Measurements from ENCODE around the gene DLG1. TPM values are rescaled to one million over a fixed set of nuclear protein-coding genes. Genes with fewer than 3 reads are reported as not detected.

The DLG1 gene
- total RNA-seq, 1 donor from 2014 or later: 44.6 TPM

DNA sequence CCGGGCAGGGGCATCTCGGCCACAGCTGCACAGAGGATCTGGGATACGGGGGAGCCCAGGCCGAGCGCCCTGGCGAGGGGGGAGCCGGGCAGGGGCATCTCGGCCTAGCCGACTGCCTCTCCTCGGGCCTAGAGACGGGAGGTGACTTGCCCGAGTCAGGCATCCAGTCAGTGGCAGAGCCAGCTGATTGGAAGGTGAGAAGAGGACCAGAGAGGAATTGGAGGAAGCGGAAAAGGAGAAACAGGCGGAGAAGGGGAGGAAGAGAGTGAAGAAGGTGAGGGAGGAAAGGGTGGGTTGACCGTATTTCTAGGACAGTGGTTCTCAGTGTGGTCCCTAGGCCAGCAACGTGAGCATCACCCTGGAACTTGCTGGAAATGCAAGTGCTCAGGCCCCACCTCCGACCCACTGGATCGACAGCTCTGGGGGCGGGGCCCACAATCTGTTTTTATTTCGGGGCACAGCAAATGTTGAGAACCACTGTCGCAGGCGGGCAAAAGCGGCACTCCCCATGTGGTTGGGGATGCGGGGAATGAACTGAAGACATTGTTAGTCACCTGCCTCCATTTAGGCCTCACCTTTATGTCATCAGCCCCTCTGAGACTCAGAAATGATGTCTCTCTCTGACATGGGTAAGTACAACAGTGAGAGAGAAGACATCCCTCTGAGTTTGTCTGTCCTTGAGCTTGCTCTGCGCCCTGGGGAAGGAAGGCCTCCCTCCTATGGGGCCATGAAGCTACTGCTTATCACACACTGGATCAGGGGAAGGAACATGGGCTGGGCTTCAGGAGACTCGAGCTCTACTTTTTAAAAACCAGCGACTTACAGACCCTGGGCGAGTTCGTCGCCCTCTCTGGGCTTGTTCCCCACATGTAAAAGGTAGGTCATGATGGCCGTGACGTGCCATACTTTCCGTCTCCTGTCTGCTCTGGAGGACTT lies 267.8 kb downstream of the DLG1 start:
- intact Hi-C loops (cut with micrococcal nuclease): no loop called here
- DNase-seq (no peak), ATAC-seq (peak; percentile 21)

DNA sequence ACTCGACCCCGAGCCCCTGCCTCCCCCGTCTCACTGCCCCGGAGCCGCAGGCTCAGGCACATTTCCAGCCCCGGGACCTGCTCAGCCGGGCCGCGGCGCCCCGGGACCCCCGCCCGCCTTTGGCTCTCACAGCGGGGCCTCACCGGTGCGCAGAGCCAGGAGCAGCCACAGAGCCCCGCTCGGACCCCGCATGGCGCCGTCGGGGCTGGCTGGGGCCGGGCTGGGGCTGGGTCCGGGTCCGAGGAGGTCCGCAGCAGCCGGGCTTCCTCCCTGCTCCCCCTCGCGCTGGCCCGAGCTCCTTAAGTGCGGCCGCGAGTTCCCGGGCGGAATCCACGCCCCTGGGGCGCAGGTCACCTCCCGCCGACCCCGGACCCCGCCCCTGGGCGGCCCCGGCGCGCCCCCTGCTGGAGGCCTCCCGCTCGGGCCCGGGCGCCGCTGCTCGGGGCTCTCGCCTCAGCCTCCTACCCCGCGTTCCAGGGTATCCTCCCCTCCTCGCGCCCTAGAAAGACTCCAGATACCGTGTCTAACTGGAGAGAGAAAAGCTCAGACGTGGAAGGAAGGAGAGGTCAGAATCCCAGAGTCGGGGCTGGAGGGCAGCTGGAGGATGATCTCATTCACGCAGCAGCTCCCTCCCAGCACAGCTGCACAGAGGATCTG lies 268.8 kb downstream of the DLG1 start, which contains the start of gene MELTF:
MELTF (minus strand) TSS at position 307 of the 657 bp plus-strand sequence; CDS start at position 192, 115 bp downstream.
- intact Hi-C loops (cut with micrococcal nuclease): no loop called here
- peak; percentile 67 for ATAC-seq
- peak; percentile 85 for DNase-seq

DNA sequence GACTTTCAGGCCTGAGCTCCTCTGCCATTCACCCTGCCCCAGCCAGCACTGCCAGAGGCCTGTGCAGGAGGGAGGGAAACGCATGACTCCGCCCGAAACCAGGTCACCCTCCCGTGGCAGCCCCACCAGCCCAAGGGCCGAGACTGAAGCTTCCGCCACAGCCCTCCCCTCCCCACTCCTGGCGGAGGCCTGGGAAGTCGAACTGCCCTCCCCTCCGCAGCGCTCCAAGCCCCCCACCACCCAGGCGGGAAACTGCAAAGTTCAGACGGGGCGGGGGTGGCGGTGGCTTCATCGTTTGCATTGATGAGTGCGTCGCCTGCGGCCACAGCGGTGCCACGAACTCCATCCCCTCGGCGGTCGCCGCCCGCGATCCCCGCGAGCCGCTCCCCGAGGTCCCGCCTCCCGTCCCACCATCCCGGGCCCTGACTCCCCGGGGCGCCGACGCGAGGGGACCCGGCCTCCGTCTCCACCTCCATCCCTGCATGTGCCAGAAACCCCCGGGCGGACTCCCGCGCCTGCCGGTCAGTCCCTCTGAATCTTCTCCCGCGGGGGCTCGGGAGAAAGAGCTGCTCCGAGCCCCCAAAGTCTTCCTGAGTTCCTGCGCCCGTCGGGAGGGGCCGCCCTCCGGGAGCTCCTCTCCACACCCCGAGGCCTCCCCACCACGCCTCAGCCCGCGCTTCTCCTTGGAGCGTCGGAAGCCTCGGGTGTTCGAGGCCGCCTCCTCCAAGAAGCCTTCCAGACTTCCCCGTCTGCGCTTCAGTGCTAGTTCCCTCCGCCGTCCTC lies 269.5 kb downstream of the DLG1 start:
- intact Hi-C loops (cut with micrococcal nuclease): no loop called here
- no peak for ATAC-seq
- DNase-seq: no peak

DNA sequence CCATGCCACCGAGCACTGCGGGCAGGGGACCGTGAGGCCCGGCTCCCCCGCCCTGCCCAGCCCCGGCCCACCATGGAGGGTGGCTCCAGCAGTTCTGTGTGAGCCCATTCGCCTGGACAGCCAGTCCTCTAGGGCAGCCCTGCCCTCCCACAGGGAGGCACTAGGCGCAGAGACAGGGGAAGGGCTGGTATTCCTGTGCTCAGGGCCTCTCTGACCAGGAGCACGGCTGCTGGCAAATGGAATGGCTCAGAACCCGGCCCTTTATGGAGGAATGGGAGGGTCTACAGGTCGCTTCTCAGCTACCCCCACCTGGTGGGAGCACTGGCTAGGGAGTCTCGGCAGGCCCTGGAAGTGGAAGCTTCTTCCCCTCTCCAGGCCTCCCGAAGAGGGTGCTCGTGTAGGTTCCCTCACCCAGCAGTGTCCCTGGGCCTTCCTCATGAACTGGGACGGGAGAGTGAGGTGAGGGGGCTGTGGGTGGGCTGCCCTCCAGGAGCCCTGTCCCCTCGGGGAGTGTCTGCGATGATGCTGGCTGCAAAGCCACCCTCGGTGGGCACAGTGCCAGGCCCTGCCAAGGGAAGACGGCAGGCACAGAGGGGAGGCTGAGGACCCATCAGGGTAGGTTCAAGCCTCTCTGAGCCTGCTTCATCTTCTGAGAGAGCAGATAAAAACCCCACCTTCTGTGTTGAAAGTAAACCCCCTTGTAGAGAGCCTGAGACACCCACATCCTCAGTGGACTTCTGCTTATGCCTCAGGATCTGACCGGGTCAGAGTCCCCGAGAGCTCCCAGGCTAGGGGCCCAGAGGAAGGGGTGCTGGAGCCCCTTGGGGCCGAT lies 270.3 kb downstream of the DLG1 start:
- DNase-seq: no peak
- intact Hi-C loops (cut with micrococcal nuclease): no loop called here
- no peak for ATAC-seq

DNA sequence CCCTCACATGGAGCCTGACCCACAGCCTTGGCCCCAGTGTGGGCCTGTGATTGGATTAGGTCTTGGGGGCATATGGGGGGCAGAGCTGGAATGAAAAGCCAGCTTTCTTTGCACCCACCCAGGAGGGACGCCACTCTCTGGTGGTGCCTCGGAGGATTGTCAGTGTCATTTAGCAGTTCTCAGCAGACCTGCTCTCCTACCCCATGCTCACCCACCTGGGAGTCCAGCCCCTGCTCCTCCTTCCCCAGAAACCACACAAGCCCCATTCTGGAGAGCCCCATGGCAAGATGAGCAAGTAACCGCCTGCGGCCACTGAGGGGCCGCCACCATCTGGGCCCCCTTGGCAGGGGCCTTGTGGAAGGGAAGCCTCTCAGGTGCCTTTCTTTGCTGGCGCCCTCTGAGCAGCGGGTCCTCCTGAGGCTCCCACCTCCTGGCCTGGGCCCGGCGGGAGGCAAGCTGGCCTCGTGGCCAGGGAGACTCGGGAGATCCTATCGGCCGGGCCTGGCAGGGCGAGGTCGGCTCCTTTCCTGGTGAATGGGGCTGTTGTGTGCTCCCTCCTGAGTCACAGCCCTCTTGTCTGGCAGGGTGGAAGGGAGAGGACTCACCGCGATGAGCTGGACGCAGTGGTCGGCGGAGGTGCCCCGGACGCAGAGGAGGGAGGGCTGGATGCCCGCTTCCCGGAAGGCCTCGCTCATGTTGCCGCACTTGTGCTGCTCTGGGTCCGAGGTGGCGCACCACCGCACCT lies 271.1 kb downstream of the DLG1 start:
- ATAC-seq (no peak), DNase-seq (no peak)
- intact Hi-C loops (cut with micrococcal nuclease): no loop called here

DNA sequence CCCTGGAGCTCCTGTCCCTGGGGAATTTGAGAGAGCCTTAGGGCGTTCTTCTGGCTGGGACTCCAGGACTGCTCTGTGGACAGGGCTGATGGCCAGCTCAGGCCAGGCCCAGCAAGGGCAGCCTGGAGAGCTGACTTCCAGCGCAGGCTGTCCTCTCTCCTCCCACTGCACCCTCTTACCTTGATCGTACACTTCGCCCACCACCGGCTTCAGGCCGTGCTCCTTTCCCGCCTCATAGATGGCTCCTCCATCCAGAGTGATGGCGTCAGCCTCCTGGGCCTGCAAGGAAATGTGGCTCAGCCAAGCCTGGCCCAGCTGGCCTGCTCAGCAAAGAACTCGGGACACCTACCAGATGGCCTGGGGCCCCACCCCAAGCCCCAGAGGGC lies 271.9 kb downstream of the DLG1 start:
- DNase-seq: no peak
- intact Hi-C loops (cut with micrococcal nuclease): no loop called here
- ATAC-seq: no peak

DNA sequence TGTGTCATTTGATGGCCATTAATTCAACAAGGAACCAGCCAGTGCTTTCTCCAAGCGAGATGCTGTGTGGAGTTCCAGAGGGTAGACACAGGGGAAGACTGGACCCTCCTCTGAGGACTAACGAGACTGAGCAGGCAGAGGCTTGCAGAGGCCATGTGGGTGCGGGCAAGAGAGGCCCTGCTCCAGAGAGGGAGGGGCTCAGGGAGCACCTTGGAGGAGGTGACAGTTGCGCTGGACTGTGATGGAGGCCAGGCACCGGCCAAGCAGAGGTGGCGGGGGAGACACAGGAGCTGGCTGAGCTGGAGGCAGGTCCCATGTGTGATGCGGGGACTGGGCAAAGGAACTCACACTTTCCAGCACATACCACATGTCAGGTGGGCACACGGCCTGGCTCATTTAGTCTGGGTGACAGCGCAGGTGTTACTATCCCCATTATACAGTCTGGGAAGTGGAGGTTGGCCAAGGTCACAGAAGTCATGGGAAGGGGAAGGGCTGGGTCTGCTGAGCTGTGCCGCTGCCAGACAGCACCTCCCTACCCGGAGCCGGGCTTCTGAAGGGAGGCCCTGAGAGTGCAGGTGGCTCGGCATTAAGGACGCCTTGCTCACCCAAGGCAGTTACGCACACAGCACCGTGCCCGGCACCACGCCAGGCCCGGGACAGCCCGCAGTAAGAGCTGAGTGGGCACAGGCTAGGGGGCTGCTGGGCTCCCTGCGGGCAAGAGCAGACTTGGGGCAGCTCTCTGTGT lies 272.5 kb downstream of the DLG1 start:
- intact Hi-C loops (cut with micrococcal nuclease): no loop called here
- no peak for DNase-seq
- ATAC-seq: no peak

DNA sequence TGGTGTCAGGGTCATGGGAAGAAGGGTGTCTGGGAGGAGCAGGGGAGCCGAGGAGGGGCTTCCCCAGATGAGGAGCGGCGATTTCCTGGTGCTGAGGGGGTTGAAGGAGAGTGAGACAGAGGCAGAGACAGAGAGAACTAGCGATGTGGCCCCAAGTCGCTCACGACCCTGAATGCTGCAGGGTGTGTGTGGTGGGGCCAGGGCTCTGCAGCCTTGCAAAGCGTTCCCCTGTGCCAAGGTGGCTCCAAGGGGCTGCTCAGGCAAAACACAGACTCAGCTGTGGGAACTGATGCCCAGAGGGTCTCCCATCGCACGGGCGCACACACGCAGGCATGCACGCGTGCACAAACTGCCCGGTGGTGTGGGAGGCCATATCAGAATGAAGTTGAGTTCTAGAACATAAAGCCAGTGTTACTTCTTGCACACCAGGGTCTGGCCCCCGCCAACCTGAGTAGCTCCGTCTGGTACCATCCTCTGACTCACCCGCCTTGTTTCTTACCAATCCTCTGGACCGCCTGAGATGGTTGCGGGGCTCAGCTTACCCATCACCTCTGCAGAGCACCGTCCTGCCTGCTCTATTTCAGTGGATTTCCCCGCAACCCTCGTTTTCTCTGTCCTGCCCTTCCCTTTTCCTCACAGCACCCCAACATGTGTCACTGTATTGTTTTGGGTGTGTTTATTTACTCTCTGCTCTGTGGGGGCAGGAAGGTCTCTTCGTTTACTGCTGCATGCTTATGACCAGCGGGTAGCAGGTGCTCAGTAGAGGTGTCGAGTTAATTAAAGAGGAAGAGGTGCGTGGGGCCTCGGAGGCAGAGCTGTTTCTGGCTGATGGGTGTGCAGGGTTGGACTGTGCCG lies 273.3 kb downstream of the DLG1 start:
- no peak for ATAC-seq
- intact Hi-C loops (cut with micrococcal nuclease): no loop called here

DNA sequence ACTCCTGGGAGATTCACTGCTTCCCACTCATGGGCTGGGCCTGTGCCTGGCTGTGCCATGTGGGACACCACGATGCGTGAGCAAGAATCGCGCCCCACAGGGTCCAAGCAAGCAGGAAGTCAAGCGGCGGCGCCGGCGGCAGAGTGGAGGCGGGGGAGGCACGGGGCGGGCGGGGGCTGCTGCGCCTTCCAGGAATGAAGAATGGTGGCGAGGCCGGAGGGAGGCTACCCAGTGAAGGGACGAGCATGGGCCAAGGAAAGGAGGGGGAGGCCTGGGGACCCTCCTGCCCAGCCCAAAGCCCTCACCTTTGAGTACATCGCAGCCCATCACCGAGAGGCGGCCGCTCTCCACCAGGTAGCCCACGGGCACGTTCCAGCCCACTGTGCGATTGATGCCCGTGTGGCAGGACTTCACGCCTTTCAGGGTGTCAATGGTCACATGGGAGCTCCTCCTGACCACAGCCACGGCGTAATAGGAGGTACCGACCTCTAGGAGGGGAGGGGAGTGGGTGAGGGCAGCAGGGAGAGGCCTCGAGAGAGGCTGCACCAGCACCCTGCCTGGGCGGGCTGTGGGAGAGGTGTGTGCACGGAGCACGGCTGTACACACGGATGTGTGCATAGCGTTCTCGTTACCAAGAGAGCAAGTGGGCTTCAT lies 274.3 kb downstream of the DLG1 start:
- ATAC-seq (no peak), DNase-seq (no peak)
- intact Hi-C loops (cut with micrococcal nuclease): no loop called here

More for the DNA sequence above, 273.3 kb downstream of the DLG1 start:
- DNase-seq: no peak

DNA sequence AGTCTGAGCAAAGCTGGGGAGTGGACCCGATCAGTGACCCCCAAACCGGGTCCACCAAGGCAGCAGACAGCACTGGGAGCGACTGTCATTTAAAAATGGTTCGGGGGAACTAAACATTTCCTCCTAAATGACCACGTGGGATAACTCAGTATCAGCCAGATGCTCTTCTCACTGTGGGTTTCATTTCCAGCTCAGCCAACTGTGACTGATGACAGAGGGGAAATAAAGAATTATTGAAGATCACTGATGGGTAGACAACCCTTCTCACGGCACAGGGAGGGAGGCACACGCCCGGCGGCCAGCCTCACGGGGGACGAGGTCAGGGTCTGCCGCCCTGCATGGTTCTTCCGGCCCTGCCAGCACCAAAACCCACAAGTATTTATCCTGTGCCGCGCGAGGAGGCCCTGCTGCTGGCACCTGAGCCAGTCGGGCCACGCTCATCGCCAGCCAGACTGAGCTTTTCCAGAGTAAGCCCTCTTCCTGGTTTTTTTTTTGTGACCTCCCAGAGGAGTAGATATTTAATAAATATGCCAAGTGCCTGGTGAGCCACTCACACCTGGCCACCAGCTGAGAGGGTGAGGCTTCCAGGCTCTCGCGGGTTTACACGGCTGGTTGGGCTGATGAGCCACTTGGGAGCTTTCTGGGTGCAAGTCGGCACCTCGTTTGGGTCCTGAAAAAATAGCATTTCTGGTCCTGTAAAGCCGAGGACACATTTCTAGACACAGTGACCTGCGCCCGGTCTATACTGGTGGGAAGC lies 275.0 kb downstream of the DLG1 start:
- intact Hi-C loops (cut with micrococcal nuclease): no loop called here
- ATAC-seq (no peak), DNase-seq (no peak)

DNA sequence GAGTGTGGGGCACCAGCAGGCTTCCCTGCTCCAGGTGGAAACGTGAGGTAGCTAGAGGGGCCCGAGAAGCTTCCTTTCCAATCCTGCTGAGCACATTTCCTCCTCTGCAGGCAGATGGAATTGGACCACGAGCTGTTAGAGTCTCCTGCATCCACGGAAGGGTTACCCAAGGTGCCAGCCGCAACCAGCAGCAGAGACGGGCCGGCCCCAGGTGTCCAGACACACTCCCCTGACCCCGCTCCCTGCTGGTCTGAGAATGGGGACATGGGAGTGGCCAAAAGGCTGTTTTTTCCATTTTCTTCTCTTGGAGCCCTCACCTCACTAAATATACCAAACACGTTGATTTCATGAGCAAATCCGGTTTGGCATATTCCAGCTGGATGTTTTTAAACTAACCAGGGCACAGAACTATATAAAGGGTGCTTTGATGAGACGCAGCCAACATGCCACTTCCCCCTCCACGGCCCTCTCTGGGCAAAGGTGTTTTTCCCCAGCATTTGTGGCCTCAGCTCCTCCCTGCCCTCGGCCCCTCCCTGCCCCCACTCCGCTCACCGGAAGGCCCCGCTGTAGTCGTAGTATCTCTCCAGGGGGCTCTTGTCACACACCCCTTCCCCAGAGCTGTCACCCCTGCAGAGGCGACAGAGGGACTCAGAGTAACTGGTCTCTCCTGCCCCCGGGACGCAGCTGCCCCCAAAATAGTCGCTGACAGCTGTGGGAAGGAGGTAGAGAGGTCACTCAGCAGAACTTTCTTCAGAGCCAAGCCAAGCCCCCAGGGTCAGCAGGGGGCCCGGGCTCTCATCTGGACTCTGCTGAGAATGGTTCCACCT lies 275.8 kb downstream of the DLG1 start:
- DNase-seq (no peak), ATAC-seq (no peak)
- intact Hi-C loops (cut with micrococcal nuclease): no loop called here

DNA sequence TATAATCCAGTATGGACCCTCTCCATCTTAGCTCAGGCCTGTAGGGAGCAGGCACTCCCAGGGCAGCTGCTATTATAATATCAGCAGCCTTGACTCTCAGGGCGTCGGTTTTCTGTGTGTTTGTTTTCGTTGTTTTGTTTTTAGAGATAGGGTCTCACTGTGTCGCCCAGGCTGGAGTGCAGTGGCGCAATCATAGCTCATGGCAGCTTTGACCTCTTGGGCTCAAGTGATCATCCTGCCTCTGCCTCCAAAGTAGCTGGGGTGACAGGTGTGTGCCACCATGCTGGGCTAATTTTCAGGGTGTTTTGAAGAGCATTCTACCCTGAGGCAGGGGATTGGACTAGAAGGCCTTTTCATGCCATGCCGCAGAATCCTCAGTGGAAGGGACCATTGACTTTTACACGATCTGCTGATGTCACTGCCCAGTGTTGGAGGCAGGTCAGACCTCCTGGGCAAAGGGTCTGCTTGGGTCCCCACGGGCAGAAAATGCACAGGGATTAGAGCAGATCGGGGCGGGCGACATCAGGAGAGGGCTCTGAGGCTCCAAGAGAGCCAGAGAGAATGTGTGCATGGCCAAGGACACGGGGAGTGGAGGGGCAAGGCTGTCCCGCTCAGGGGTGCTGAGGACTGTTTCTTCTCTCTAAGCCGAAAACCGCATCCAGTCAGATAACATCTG lies 276.5 kb downstream of the DLG1 start:
- ATAC-seq: no peak
- no peak for DNase-seq
- intact Hi-C loops (cut with micrococcal nuclease): no loop called here

DNA sequence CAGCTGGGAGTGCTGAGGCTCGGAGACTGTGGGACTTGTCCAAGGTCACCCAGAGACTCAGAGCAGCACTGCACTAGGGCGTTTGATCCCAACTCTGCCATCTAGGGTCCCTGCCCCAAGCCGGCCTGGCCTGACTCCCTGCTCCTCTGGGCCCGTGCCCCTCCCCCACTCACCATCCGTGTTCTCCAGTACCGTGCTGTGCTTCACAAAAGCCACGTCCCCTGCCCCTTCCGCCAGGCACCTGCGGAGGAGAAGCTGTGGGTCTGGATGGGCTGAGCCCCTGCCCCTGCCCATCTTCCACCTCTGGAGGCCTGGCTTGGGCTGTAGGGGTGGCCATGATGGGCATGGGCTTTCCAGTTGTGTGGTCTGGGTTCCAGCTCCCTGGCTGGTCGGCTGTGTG lies 277.2 kb downstream of the DLG1 start:
- intact Hi-C loops (cut with micrococcal nuclease): no loop called here
- ATAC-seq (no peak), DNase-seq (no peak)

DNA sequence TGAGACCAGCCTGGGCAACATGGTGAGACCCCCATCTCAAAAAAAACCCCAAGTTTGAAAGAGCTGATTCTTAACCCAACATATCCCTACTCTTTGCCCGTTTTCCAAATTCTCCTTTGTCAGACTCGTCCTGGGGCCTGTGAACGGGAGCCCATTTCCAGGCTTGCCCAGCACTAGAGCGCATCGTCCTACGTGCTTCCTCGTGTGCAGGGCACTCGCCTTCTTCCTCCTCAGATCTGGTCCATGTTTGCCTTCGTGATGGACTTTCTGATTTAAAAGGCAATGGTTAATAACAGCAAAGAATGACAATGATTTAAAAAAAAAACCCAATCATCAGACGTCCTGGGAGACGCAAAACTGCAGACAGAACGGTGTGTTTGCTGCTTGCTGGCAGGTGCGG lies 278.9 kb downstream of the DLG1 start:
- DNase-seq: no peak
- no peak for ATAC-seq
- intact Hi-C loops (cut with micrococcal nuclease): no loop called here

Measured in left ventricle myocardium superior (tissue), 1 donor.